HL-60 (cell line): Measurements from ENCODE around the gene RBM38.
A peak's percentile ranks its signal among the peaks of the same experiment; 100 is the strongest.

Source experiments
- DNase-seq, 2 experiments: peaks; one replicate each; pipeline ENCODE4 v3.0.0-alpha.2; 2010 to 2020; ENCODE audit warnings: low read depth in 1 of 2, low spot score in 1 of 2
- H3K27ac ChIP-seq: fragments of 250-450 bp; sonication (Bioruptor Pico); replicated peaks from 2 replicates; pipeline ENCODE4 v1.5.1; 2020; ENCODE audit warnings: mild to moderate bottlenecking, moderate library complexity
- H3K27me3 ChIP-seq: fragments of 250-450 bp; sonication (Bioruptor Pico); 2 replicates; pipeline ENCODE4 v1.5.1; 2021; ENCODE audit warnings: mild to moderate bottlenecking, moderate library complexity; ENCODE audit not compliant: insufficient read depth, poor library complexity, severe bottlenecking
- H3K4me3 ChIP-seq: replicated peaks from 2 replicates; pipeline ENCODE4 v1.5.1; 2011; ENCODE audit warnings: mild to moderate bottlenecking, control low read depth, low read length; ENCODE audit not compliant: insufficient read depth
- GABPA ChIP-seq: IDR thresholded peaks from 2 replicates; pipeline ENCODE4 v1.6.1; 2012; ENCODE audit warnings: low read depth
- POLR2AphosphoS5 ChIP-seq: IDR thresholded peaks from 2 replicates; pipeline ENCODE4 v1.6.1; 2012; ENCODE audit warnings: low read depth
- SPI1 ChIP-seq: IDR thresholded peaks from 2 replicates; pipeline ENCODE4 v1.6.1; 2012; ENCODE audit warnings: low read depth, mild to moderate bottlenecking, borderline replicate concordance
- TF ChIP-seq, protein P1 (sequence below): IDR thresholded peaks from one replicate; pipeline ENCODE4 v1.5.1; 2011; ENCODE audit warnings: low read length, control low read depth, inconsistent platforms; ENCODE audit not compliant: insufficient read depth
- TF ChIP-seq, protein P2 (sequence below): IDR thresholded peaks from 2 replicates; pipeline ENCODE4 v1.6.1; 2012; ENCODE audit warnings: low read depth; ENCODE audit not compliant: insufficient replicate concordance

RBM38 gene

DNA sequence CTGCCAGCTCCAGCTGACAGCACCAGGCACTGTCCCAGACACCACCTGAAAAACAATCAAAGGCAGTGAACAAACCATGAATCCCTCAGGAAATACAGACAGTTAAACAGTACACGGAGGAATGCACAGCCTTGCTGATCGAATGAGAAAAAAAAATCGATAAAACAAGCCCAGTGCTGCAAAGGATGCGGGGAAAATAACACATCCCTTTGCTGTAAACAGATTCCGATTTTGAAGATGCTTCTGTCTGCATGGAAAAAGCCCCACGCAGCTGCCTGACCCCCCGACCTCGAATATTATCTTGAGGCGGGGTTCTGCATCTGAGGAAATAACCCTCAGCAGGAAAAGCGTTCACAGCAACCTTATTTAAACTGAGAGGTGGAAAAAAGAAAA, 43.9 kb downstream of the RBM38 start:
- Histone ChIP-seq H3K27me3 (no peaks in the 10 kb centered on the region), H3K4me3 (no peak overlapping the region), H3K27ac (peak overlapping the region; percentile 33)
- no peak for DNase-seq
- TF ChIP-seq, protein P1, sequence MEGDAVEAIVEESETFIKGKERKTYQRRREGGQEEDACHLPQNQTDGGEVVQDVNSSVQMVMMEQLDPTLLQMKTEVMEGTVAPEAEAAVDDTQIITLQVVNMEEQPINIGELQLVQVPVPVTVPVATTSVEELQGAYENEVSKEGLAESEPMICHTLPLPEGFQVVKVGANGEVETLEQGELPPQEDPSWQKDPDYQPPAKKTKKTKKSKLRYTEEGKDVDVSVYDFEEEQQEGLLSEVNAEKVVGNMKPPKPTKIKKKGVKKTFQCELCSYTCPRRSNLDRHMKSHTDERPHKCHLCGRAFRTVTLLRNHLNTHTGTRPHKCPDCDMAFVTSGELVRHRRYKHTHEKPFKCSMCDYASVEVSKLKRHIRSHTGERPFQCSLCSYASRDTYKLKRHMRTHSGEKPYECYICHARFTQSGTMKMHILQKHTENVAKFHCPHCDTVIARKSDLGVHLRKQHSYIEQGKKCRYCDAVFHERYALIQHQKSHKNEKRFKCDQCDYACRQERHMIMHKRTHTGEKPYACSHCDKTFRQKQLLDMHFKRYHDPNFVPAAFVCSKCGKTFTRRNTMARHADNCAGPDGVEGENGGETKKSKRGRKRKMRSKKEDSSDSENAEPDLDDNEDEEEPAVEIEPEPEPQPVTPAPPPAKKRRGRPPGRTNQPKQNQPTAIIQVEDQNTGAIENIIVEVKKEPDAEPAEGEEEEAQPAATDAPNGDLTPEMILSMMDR = no peak
- TF ChIP-seq, protein P2, sequence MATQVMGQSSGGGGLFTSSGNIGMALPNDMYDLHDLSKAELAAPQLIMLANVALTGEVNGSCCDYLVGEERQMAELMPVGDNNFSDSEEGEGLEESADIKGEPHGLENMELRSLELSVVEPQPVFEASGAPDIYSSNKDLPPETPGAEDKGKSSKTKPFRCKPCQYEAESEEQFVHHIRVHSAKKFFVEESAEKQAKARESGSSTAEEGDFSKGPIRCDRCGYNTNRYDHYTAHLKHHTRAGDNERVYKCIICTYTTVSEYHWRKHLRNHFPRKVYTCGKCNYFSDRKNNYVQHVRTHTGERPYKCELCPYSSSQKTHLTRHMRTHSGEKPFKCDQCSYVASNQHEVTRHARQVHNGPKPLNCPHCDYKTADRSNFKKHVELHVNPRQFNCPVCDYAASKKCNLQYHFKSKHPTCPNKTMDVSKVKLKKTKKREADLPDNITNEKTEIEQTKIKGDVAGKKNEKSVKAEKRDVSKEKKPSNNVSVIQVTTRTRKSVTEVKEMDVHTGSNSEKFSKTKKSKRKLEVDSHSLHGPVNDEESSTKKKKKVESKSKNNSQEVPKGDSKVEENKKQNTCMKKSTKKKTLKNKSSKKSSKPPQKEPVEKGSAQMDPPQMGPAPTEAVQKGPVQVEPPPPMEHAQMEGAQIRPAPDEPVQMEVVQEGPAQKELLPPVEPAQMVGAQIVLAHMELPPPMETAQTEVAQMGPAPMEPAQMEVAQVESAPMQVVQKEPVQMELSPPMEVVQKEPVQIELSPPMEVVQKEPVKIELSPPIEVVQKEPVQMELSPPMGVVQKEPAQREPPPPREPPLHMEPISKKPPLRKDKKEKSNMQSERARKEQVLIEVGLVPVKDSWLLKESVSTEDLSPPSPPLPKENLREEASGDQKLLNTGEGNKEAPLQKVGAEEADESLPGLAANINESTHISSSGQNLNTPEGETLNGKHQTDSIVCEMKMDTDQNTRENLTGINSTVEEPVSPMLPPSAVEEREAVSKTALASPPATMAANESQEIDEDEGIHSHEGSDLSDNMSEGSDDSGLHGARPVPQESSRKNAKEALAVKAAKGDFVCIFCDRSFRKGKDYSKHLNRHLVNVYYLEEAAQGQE = no peak
- no peak for TF ChIP-seq POLR2AphosphoS5
- TF ChIP-seq GABPA = no peak
- TF ChIP-seq SPI1 = no peak

DNA sequence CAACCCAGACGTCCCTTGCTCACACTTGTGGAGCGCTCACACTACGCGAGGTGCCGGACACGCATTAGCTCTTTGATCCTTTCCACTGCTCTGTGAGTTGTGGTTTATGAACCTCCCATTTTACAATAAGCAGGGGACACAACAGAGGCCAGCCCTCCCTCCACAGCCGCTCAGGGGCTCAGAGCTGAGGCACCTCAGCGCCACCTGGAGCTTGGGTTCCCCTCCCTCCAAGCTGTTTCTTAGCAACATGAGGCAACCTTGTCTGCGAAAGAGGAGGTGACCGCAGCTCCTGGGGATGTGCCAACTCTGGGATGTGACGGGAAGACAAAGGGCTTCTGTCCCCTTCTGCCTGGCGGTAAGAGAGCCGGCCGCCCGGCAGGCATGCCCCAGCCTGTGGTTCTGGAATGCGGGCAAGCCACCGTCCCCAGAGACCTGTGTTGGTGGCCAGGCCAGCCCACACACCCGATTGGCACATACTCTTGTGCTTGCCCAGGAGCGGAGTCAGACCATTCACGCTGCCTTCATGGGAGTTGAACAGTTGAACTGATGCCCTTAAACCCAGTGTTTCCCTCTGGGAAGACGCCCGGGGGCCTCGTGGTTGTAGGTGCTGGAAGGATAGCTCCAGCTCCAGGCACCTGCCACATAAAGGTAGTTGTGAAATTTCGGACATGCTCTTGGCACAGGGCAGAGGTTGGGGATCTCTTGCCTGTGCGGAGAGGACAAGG, 44.5 kb downstream of the RBM38 start:
- no peak for TF ChIP-seq GABPA
- TF ChIP-seq POLR2AphosphoS5 = peak; percentile 85
- H3K27ac ChIP-seq = peak overlapping the region; percentile 33
- DNase-seq = peak; percentile 94 to 96
- H3K27me3 ChIP-seq = no peaks in the 10 kb centered on the region
- no peak overlapping the region for H3K4me3 ChIP-seq

DNA sequence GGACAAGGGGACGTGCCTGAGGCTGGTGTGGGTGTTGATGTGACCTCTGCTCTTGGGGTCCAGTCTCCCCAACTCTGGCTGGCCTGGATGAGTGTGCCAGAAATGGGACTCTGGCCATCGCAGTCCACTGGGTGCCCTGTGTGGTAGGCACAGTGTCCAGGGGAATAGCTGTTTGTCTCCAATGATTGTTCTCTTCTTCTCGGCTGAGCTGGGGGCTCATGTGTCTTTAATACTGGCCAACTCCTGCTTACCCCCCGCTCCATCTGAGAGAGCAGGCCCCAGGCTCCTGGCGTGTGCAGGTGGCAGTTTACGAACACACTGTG, 45.0 kb downstream of the RBM38 start:
- no peak for DNase-seq
- TF ChIP-seq, protein P2 = no peak
- TF ChIP-seq SPI1 (no peak), GABPA (no peak), POLR2AphosphoS5 (no peak)
- TF ChIP-seq, protein P1 = no peak
- Histone ChIP-seq H3K4me3 (no peak overlapping the region), H3K27me3 (no peaks in the 10 kb centered on the region), H3K27ac (peak overlapping the region; percentile 33)

DNA sequence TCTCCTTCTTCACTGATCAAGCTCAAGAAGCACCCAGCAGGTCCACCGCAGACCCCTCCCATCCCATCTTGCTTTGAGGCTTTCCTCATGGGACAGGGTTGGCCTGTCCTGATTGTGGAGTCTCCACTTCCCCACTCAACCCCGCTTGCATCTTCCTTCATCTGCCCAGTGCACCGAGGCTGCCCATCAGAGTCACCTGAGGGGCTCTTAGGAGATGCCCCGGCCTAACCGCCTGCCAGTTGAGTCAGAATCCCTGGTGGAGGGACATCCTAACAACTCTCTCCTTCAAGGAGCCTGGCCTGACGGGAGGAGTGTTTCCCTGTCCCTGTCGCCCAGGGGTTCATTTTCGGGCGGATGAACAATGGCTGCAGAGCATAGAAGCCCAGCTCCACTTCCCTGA, 46.1 kb downstream of the RBM38 start:
- H3K27me3 ChIP-seq = no peaks in the 10 kb centered on the region
- no peak for TF ChIP-seq SPI1
- TF ChIP-seq POLR2AphosphoS5 = no peak
- TF ChIP-seq, protein P2 = no peak
- no peak for TF ChIP-seq GABPA
- TF ChIP-seq, protein P1 = no peak
- no peak overlapping the region for H3K27ac ChIP-seq
- no peak for DNase-seq
- no peak overlapping the region for H3K4me3 ChIP-seq
